Osteocyte (in vitro differentiated cells): ENCODE data around the gene WARS2. TPM values are rescaled to one million over a fixed set of nuclear protein-coding genes. Genes with fewer than 3 reads are reported as not detected.

Experiments
- DNase-seq: peaks from one replicate; pipeline ENCODE4 v3.0.0; 2021; ENCODE audit warnings: mixed read lengths; ENCODE audit not compliant: unreplicated experiment; ENCODE audit errors: extremely low spot score
- H3K27ac Mint-ChIP-seq: one replicate; pipeline ENCODE4 v1.8.0; 2021; ENCODE audit warnings: mild to moderate bottlenecking, mixed read lengths; ENCODE audit not compliant: unreplicated experiment
- H3K27me3 Mint-ChIP-seq: one replicate; pipeline ENCODE4 v1.8.0; 2021; ENCODE audit warnings: mixed read lengths; ENCODE audit not compliant: unreplicated experiment
- H3K36me3 Mint-ChIP-seq: one replicate; pipeline ENCODE4 v1.8.0; 2021; ENCODE audit warnings: mixed read lengths; ENCODE audit not compliant: unreplicated experiment
- H3K4me1 Mint-ChIP-seq: one replicate; pipeline ENCODE4 v1.8.0; 2021; ENCODE audit warnings: mixed read lengths; ENCODE audit not compliant: unreplicated experiment
- H3K4me3 Mint-ChIP-seq: one replicate; pipeline ENCODE4 v1.8.0; 2021; ENCODE audit warnings: mild to moderate bottlenecking, moderate library complexity, mixed read lengths; ENCODE audit not compliant: unreplicated experiment
- H3K9me3 Mint-ChIP-seq: one replicate; pipeline ENCODE4 v1.8.0; 2021; ENCODE audit warnings: mixed read lengths; ENCODE audit not compliant: unreplicated experiment
- total RNA-seq: library from RNA; stranded (reverse); gene quantifications from 2 replicates; pipeline ENCODE4 v1.2.1, GENCODE V29; 2021
- TF ChIP-seq, protein P1 (sequence below): fragments of 200-600 bp; sonication (generic); IDR thresholded peaks from 2 replicates; pipeline ENCODE4 v1.5.0; 2021; ENCODE audit warnings: antibody characterized with exemption, mild to moderate bottlenecking, moderate library complexity

WARS2 gene
- total RNA-seq, 1 donor from 2014 or later: 13.2 TPM

- H3K27ac Mint-ChIP-seq: peak overlapping the region; percentile 85
- DNase-seq: no peak
- H3K27me3 Mint-ChIP-seq: peaks cover 81% of the 10 kb centered on the region
- peak overlapping the region; percentile 86 for H3K4me3 Mint-ChIP-seq
- TF ChIP-seq, protein P1, sequence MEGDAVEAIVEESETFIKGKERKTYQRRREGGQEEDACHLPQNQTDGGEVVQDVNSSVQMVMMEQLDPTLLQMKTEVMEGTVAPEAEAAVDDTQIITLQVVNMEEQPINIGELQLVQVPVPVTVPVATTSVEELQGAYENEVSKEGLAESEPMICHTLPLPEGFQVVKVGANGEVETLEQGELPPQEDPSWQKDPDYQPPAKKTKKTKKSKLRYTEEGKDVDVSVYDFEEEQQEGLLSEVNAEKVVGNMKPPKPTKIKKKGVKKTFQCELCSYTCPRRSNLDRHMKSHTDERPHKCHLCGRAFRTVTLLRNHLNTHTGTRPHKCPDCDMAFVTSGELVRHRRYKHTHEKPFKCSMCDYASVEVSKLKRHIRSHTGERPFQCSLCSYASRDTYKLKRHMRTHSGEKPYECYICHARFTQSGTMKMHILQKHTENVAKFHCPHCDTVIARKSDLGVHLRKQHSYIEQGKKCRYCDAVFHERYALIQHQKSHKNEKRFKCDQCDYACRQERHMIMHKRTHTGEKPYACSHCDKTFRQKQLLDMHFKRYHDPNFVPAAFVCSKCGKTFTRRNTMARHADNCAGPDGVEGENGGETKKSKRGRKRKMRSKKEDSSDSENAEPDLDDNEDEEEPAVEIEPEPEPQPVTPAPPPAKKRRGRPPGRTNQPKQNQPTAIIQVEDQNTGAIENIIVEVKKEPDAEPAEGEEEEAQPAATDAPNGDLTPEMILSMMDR: no peak
- H3K9me3 Mint-ChIP-seq: no peaks in the 10 kb centered on the region
- peaks cover 38% of the 10 kb centered on the region for H3K4me1 Mint-ChIP-seq
- H3K36me3 Mint-ChIP-seq: peaks cover 10% of the 10 kb centered on the region
Measured at GRCh38 chr1:118985640-118986554, 154.6 kb downstream of the WARS2 start.

GRCh38 chr1:118984722-118985639, 155.5 kb downstream of the WARS2 start:
- peak overlapping the region; percentile 79 for H3K27ac Mint-ChIP-seq
- H3K36me3 Mint-ChIP-seq: peaks cover 10% of the 10 kb centered on the region
- peaks cover 41% of the 10 kb centered on the region for H3K4me1 Mint-ChIP-seq
- peak overlapping the region; percentile 86 for H3K4me3 Mint-ChIP-seq
- H3K9me3 Mint-ChIP-seq: no peaks in the 10 kb centered on the region
- TF ChIP-seq, protein P1: no peak
- peaks cover 81% of the 10 kb centered on the region for H3K27me3 Mint-ChIP-seq
- no peak for DNase-seq

DNA sequence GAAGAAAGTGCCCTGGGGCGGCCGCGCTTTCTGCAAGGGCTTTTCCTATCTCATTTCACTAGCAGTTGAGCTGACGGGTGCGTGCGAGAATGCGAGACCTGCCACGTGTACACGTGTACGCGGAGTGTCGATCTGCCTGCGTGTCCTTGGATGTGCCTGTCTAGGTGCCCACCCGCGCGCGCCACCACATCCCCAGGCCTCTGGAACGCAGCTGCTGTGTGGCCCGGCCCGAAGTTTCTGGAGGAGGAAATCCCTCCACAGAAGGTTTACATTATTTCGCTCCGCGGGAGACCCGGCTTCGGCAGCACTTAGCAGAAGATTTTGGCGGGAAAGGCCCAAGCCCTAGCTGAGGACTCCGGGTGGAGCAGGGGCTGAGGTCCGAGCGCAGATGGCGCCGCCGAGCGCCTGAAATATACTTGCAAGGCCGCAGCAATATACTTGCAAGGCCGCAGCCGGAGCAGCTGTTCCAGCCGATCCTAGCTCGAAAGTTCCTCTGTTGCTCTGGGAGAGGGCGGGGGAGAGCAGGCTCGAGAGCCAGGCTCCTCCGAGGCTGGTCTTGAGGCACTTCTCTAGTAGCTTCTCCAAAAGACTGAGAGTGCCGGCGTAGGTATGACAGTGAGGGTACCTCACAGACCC, 156.2 kb downstream of the WARS2 start:
- Mint-ChIP-seq H3K9me3 (no peaks in the 10 kb centered on the region), H3K4me3 (peak overlapping the region; percentile 52), H3K4me1 (peaks cover 45% of the 10 kb centered on the region), H3K27me3 (peaks cover 79% of the 10 kb centered on the region), H3K27ac (peak overlapping the region; percentile 79), H3K36me3 (peaks cover 10% of the 10 kb centered on the region)
- no peak for DNase-seq
- TF ChIP-seq, protein P1: no peak

DNA sequence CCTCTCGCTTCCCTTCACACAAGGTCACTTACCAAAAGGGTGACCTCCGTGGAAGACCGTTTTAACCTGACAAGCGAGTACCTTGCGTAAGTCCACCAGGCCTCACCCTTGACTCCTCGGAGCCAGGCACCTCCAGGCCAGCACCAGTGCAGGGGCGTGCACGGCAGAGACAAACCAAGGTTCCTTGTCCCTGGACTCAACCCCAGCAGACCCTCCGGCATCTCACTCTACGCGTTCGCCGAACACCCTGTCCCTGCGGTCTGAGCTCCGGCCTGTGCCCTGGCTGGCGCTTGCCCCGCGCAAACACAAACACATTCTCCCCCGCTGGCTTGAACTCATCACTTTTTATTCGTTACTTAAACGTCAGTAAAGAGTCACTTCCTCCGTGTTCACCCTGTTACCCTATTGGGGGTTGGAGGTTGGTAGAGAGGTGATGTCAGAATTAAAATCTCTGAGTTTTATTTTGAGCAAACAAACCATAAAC, 156.9 kb downstream of the WARS2 start:
- Mint-ChIP-seq H3K9me3 (no peaks in the 10 kb centered on the region), H3K4me3 (no peak overlapping the region), H3K27me3 (peaks cover 79% of the 10 kb centered on the region), H3K27ac (no peak overlapping the region), H3K4me1 (peaks cover 44% of the 10 kb centered on the region), H3K36me3 (peaks cover 10% of the 10 kb centered on the region)
- DNase-seq: no peak
- TF ChIP-seq, protein P1: no peak
